Measurements from ENCODE around the gene EIF2S2. TPM values are rescaled to one million over a fixed set of nuclear protein-coding genes. Genes with fewer than 3 reads are reported as not detected.

Gene EIF2S2
- total RNA-seq, 1 donor = 148 TPM

DNA sequence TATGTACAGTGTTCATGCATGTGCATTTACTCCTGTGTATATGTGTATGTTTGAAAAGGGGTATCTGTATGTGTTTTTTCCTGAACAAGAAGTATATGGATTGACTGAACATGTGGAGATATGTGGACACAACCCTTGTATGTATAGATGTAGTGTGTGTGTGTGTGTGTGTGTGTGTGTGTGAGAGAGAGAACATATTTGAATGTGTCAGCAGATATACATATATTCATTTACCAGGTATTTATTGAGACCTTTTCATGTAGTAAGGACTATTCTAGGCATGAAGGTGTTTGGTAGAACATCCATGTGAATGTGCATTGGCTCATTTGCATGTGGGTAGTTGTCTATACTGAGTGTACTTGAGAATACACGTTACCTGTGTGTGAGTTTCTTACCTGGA, 39.3 kb downstream of the EIF2S2 start:
- H3K4me3 ChIP-seq (ENCODE audit: low read depth, low read length) = no peak overlapping the region
- DNase-seq (ENCODE audit: low read depth) = no peak
- TF ChIP-seq, protein P1, sequence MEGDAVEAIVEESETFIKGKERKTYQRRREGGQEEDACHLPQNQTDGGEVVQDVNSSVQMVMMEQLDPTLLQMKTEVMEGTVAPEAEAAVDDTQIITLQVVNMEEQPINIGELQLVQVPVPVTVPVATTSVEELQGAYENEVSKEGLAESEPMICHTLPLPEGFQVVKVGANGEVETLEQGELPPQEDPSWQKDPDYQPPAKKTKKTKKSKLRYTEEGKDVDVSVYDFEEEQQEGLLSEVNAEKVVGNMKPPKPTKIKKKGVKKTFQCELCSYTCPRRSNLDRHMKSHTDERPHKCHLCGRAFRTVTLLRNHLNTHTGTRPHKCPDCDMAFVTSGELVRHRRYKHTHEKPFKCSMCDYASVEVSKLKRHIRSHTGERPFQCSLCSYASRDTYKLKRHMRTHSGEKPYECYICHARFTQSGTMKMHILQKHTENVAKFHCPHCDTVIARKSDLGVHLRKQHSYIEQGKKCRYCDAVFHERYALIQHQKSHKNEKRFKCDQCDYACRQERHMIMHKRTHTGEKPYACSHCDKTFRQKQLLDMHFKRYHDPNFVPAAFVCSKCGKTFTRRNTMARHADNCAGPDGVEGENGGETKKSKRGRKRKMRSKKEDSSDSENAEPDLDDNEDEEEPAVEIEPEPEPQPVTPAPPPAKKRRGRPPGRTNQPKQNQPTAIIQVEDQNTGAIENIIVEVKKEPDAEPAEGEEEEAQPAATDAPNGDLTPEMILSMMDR (IDR thresholded peaks at IDR 0.05; ENCODE audit: insufficient read depth, low read length) = no peak

- no peak for DNase-seq (ENCODE audit: low read depth)
- H3K4me3 ChIP-seq (ENCODE audit: low read depth, low read length) = no peak overlapping the region
- TF ChIP-seq, protein P1 (IDR thresholded peaks at IDR 0.05; ENCODE audit: insufficient read depth, low read length) = no peak
Measured at GRCh38 chr20:34072076-34072475, 40.0 kb downstream of the EIF2S2 start.

- no peak overlapping the region for H3K4me3 ChIP-seq (ENCODE audit: low read depth, low read length)
- no peak for DNase-seq (ENCODE audit: low read depth)
- TF ChIP-seq, protein P1 (IDR thresholded peaks at IDR 0.05; ENCODE audit: insufficient read depth, low read length) = no peak
Measured at GRCh38 chr20:34070859-34071258, 41.2 kb downstream of the EIF2S2 start.

- TF ChIP-seq, protein P1 (IDR thresholded peaks at IDR 0.05; ENCODE audit: insufficient read depth, low read length) = no peak
- H3K4me3 ChIP-seq (ENCODE audit: low read depth, low read length) = no peak overlapping the region
- DNase-seq (ENCODE audit: low read depth) = no peak
Measured at GRCh38 chr20:34070079-34070439, 42.0 kb downstream of the EIF2S2 start.

GRCh38 chr20:34069341-34070078, 42.5 kb downstream of the EIF2S2 start:
- TF ChIP-seq, protein P1 (IDR thresholded peaks at IDR 0.05; ENCODE audit: insufficient read depth, low read length) = peak; percentile 86
- H3K4me3 ChIP-seq (ENCODE audit: low read depth, low read length) = no peak overlapping the region

GRCh38 chr20:34068001-34068400, 44.0 kb downstream of the EIF2S2 start:
- TF ChIP-seq, protein P1 (IDR thresholded peaks at IDR 0.05; ENCODE audit: insufficient read depth, low read length) = no peak
- DNase-seq (ENCODE audit: low read depth) = no peak
- no peak overlapping the region for H3K4me3 ChIP-seq (ENCODE audit: low read depth, low read length)

More at GRCh38 chr20:34069341-34070078, 42.5 kb downstream of the EIF2S2 start:
- DNase-seq (ENCODE audit: low read depth) = peak; percentile 92
